NCI-H146 (cell line): ENCODE measurements around the gene SNRPD1.
"Not testable (repeated sequence)": the region's sequence is repeated elsewhere in the genome, so short reads cannot be mapped to it uniquely, and the experiment has no call there.

ENCODE experiments used
- DNase-seq: peaks from one replicate; lab custom pipeline; 2025; lab: John Stamatoyannopoulos, UW

Gene SNRPD1

DNA sequence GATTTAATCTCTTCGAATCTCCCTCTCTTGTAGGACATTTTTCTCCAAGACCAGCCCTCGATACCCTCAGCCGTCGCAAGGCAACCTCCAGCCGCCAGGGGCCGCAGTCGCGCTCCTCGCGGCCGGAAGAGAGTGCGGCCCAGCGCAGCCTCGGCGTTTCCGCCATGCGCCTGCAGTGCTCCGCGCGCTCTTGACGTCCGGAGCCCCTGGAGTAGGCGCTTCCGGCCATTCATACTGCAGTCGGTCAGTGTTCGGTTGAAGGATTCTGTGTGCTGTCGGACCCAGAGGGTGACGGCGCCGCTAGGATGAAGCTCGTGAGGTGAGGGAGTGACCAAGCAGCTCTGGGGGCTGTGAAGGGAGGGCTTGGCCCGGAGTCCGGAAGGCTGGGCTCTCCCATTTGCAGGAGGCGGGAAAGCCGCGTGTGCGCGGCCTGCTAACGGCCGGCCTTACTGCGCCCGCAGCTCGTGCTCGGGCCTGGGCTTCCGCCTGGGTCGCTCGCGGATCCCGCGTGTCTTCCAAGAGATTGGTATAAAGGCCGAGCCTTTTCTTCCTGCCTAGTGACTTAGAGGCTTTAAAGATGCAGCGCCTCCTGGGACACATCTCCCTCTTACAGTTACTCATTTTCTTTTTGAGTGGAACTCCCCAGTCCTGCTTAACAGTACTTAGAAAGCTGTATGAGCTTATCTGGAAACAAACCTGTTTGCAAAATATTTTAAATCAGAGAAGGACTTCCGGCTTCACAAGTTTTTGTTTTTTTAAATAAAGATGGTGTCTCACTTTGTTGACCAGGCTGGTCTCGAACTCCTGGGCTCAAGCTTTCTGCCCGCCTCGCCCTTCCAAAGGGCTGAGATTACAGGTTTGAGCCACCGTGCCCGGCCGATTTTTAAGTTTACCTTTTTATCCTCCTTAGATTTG lies at the start of gene SNRPD1:
Gene SNRPD1 (plus strand): TSS at position 190 of the 915 bp plus-strand sequence. CDS start 116 bp downstream, at position 306.
- peak; percentile 97 for DNase-seq

GRCh38 chr18:21571772-21572171 lies 40.3 kb upstream of the SNRPD1 start:
- no peak for DNase-seq

- peak; percentile 4 for DNase-seq
Observed at GRCh38 chr18:21575656-21576055, 36.5 kb upstream of the SNRPD1 start.

DNA sequence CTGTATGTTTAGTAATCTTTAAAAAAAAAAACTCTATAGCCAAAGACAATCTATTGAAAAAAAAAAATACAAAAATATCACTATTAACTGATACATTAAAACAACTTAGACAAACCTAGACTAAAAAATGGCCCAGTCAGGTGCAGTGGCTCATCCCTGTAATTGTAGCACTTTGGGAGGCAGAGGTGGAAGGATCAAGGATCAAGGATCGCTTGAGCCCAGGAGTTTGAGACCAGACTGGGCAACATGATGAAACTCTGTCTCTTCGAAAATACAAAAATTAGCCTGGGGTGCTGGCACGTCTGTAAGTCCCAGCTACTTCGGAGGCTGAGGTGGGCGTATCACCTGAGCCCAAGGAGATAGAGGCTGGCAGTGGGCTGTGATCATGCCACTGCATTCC lies 27.7 kb upstream of the SNRPD1 start:
- no peak for DNase-seq

GRCh38 chr18:21592361-21592760 lies 19.8 kb upstream of the SNRPD1 start:
- not testable (repeated sequence) for DNase-seq

DNA sequence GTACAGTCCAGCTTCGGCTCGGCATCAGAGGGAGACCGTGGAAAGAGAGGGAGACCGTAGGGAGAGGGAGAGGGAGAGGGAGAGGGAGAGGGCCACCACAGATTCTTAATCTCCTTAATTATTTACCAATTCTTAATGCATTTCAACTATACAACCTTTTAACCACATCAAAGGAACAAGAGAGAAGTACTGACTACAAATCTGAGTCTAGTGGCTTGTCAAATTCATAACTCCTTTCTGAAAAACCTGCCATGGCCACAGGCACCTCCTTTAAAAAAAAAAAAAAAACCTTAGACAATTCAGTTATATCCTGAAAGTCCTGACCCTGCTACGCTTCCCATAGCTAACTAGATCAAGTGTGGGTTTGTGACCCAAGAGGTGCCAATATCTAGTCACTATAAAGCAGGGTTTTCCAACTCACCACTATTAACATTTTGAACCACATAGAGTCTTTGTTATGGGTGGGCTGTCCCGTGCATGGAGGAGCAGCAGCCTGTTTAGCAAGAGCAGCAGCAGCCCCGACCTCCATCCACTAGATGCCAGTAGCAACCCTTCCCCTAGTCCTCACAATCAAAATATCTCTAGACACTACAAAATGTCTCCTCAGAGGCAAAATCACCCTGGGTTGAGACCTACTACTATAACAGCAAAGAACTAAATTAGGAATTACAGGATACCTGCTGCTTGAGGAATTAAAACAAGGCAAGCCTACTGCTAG lies 18.4 kb upstream of the SNRPD1 start:
- no peak for DNase-seq

GRCh38 chr18:21597620-21598019 lies 14.5 kb upstream of the SNRPD1 start:
- no peak for DNase-seq

DNA sequence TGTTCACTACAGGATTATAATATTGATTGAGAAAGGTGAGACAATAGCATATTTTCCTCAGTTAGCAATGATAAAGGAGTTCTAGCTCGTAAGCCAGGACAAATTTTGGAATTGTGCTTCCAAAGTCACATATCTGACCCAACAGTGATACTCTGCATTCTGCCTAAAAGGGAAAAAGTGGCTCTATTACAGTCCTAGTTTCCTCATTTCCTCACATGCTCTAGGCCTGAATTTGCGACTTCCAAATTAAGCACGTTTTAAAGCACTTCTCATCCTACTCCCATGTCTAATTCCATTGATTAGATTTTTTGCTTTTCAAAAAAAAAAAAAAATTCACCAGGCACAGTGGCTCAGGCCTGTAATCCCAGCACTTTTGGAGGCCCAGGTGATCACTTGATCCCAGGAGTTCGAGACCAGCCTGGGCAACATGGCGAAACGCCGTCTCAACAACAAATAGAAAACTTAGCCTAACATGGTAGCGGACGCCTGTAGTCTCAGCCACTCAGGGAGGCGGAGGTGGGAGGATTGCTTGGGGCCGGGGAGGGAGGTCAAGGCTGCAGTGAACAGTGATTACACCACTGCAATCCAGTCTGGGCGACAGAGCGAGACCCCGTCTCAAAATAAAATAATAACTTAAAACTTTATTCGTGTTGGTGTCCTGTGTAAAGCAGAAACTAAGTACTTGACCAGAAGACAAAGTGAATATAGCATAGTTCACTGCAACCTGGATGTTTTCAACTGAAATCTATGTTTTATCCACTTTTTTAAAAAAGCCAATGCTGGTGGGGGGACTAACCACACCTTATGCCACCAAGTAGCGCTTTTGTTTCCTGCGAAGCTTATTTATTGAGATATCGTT lies 13.2 kb upstream of the SNRPD1 start:
- peak; percentile 10 for DNase-seq

DNA sequence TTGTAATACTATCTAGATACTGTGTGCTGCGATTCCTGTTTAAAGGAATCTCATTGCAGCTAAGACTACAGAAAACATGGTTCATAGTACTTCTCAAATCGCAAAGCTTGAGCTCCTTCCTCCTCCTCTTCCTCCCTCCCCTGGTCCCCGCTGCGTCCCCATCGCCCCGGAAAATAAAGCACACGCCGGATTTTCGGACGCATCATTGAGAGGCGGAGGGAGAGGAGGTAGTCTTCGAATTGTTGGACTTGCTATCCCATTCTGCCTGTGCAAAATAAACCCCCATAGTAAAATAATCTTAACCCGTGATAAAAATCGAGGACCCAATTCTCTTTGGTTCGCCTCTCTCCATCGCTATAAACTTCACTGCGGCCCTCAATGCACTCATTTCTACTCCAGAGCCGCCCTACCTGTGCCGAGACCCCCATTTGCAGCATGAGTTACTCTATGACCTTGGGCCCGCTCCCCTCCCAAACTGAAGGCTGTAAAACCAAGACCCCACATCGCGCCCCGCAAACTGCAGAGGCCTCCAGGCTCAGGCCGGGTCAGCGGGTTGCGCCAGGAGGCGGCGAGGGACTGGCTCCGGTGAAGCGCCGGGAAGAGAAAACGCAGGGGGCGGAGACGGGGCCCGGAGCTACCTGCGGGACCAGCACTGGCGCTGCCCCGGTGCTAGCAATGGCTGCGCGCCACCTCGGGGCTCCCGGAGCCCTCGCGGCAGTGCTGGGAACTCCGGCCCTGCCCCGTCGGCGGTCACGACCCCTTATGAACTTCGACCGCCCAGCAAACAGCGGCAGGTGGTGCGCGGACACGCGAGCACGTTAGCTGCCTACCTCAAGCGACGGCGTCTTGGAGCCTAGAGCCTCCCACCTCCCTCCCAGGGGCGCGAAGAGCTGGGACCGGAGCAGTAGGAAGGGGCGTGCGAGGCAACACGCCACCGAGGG lies 12.3 kb upstream of the SNRPD1 start:
- peak; percentile 94 for DNase-seq

DNA sequence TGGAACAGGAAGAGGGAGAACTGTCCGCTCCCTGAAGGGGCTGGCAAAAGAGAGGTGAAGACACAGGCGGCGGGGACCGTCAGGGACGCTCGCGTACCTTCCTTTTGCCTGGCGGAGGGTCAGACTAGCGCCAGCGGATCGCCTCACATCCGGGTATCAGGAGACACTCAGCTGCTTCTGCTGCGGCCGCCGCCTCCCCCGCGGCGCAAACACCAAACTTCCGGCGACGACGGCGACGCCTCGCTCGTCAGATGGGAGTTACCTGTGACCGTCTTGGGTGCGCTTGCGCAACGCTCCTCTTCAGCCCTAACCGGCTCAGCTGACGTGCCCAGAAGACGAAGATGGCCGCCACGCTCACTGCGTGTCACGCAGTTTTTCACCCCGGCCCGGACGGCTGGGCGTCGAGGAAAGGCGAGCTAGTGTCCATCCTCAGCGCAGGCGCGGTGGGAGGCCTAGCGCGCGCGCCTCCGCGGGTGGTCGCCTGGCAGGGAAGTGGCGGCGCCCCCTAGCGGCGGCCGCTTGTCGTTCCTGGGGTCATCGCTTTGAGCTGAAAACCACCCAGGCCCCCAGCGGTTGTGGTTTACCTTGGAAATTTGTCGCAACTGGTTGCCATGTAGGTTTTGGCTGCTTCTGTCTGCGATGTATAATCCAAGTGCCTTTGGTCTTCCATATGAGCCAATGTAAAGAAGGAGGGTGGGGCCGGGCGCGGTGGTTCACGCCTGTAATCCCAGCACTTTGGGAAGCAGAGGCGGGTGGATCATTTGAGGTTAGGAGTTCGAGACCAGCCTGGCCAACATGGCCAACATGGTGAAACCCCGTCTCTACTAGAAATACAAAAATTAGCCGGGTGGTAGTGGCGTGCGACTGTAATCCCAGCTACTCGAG lies 11.3 kb upstream of the SNRPD1 start, which contains the start of gene ESCO1:
Gene ESCO1 (minus strand): TSS at position 179 of the 885 bp plus-strand sequence. CDS start 25,861 bp downstream, outside the sequence.
- peak; percentile 100 for DNase-seq

DNA sequence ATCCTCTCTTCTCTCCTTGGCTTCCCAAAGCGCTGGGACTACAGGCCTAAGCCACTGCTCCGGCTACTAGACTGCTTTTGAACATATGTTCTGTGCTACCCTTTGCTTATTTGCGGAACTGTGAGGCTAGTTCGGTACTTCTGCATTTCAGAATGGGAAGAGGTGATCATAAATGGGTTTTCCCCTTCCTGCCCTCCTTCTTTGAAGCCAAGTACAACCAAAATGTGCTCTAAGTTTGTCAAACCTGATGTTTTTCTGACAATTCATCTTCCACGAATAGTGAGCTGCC lies 9.9 kb upstream of the SNRPD1 start:
- no peak for DNase-seq

- no peak for DNase-seq
Observed at GRCh38 chr18:21604671-21605070, 7.4 kb upstream of the SNRPD1 start.

- DNase-seq: no peak
Observed at GRCh38 chr18:21605213-21605612, 6.9 kb upstream of the SNRPD1 start.

DNA sequence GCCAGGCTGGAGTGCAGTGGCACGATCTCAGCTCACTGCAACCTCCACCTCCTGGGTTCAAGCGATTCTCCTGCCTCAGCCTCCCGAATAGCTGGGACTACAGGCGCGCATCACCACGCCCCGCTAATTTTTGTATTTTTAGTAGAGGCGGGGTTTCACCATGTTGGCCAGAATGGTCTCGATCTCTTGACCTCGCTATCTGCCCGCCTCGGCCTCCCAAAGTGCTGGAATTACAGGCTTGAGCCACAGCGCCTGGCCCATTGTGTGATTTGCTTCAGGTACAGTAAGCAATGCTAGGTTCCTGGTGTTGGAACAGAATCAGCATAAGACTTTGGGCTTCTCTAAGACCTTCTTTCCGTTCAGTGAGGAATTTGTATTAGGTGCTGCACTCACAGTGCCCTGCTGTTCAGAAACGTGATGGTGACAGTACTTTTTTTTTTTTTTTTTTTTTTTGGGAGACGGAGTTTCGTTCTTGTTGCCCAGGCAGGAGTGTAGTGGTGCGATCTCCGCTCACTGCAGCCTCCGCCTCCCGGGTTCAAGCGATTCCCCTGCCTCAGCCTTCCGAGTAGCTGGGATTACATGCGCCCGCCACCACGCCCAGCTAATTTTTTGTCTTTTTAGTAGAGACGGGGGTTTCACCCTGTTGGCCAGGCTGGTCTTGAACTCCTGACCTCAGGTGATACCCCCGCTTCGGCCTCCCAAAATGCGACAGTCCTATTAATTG lies 551 bp upstream of the SNRPD1 start:
- peak; percentile 63 for DNase-seq

- DNase-seq: not testable (repeated sequence)
Observed at GRCh38 chr18:21621640-21622039, 9.5 kb downstream of the SNRPD1 start.

GRCh38 chr18:21629089-21629832 lies 17.1 kb downstream of the SNRPD1 start:
- DNase-seq: no peak

- DNase-seq: no peak
Observed at GRCh38 chr18:21632393-21632792, 20.3 kb downstream of the SNRPD1 start.

DNA sequence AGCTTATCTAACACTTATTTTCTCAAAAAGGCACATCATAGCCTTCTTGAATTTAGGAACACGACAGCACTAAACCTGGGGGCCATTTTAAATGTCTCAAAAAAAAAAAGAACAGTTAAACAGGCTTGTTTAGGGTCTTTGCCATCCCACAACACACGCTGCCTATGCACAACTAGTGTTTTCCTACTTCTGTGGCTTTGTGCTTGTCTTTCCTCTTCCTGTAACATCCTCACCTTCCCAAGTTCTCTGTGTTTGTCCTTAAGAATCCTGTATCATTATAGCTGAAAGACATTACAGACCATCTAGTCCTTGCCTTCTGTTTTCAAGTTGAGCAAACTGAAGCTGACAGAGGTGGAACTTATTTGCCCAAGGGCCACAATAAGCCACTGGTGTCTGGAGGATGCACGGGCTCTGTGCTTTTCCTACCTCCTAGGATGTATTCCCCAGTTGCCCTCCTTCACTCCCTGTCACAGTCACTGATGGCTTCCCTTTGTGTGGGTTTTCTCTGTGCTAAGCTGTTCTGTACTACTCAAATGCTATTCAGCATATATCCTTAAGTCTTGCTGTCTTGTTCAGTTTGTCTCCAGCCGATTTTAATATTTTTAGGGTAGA lies 22.6 kb downstream of the SNRPD1 start:
- no peak for DNase-seq
